Spleen (tissue), 11 donors: ENCODE data around the gene MPP2. TPM values are rescaled to one million over a fixed set of nuclear protein-coding genes. Genes with fewer than 3 reads are reported as not detected.
"Not testable (repeated sequence)": the region's sequence is repeated elsewhere in the genome, so short reads cannot be mapped to it uniquely, and the experiment has no call there.

Experiments used
- DNase-seq: peaks from one replicate; pipeline ENCODE4 v3.0.0-alpha.2; 2020
- H3K27ac ChIP-seq, 8 donors: fragments of 200-600 bp; sonication (generic) in 7 of 8; 1 replicate in 4 of 8; 2 replicates in 4 of 8; pipeline versions ENCODE4 v1.5.0 to v1.8.0; 2016 to 2021; ENCODE audit warnings: inconsistent platforms in 4 of 8, mild to moderate bottlenecking in 4 of 8, moderate library complexity in 1 of 8
- H3K27me3 ChIP-seq, 7 donors: fragments of 200-600 bp; sonication (generic) in 6 of 7; replicated peaks in 1 of 7; 1 replicate in 4 of 7; 2 replicates in 3 of 7; pipeline versions ENCODE4 v1.5.0 to v1.8.0; 2016 to 2021; ENCODE audit warnings: inconsistent platforms in 3 of 7, mild to moderate bottlenecking in 1 of 7
- H3K36me3 ChIP-seq, 6 donors: fragments of 200-600 bp; sonication (generic) in 5 of 6; 1 replicate in 4 of 6; 2 replicates in 2 of 6; pipeline versions ENCODE4 v1.5.0 to v1.8.0; 2016 to 2021; ENCODE audit warnings: inconsistent platforms in 2 of 6
- H3K4me1 ChIP-seq, 6 donors: fragments of 200-600 bp; sonication (generic) in 5 of 6; 1 replicate in 3 of 6; 2 replicates in 3 of 6; pipeline versions ENCODE4 v1.5.0 to v1.8.0; 2016 to 2021; ENCODE audit warnings: inconsistent platforms in 3 of 6
- H3K4me3 ChIP-seq, 8 donors: fragments of 200-600 bp; sonication (generic) in 7 of 8; 1 replicate in 4 of 8; 2 replicates in 4 of 8; pipeline versions ENCODE4 v1.5.0 to v1.8.0; 2016 to 2021; ENCODE audit warnings: inconsistent platforms in 4 of 8, mild to moderate bottlenecking in 4 of 8, moderate library complexity in 2 of 8
- H3K9me3 ChIP-seq, 8 donors: fragments of 200-600 bp; sonication (generic) in 7 of 8; 1 replicate in 4 of 8; 2 replicates in 4 of 8; pipeline versions ENCODE4 v1.5.0 to v1.8.0; 2016 to 2021; ENCODE audit warnings: inconsistent platforms in 4 of 8
- CTCF ChIP-seq, 11 experiments: fragments of 200-600 bp in 7 of 11; fragments of 450-650 bp in 4 of 11; sonication (generic) in 4 of 11; IDR thresholded peaks in 8 of 11; conservative IDR thresholded peaks in 3 of 11; 1 replicate in 7 of 11; 2 replicates in 4 of 11; pipeline versions ENCODE4 v1.4.0 to v1.8.0; 2016 to 2021; ENCODE audit warnings: antibody characterized with exemption in 11 of 11, inconsistent platforms in 4 of 11, mild to moderate bottlenecking in 1 of 11
- POLR2A ChIP-seq, 3 donors: fragments of 450-650 bp; IDR thresholded peaks; one replicate each; pipeline ENCODE4 v1.5.1; 2017; ENCODE audit warnings: antibody characterized with exemption in 3 of 3, mild to moderate bottlenecking in 1 of 3
- POLR2AphosphoS5 ChIP-seq, 3 donors: sonication (generic); formaldehyde crosslinking; IDR thresholded peaks; one replicate each; pipeline ENCODE4 v1.5.1; 2017; ENCODE audit warnings: antibody characterized with exemption in 3 of 3
- WGBS, 5 donors: extraction: QIAGEN DNeasy Blood & Tissue Kit in 3 of 5; methylation state at CpG; one replicate each; pipeline versions ENCODE4 v1.1.5 to v1.1.7; 2013 to 2018; 5-methylcytosine and 5-hydroxymethylcytosine counted together
- intact Hi-C: fragments of 100-400 bp; cut with DNase I; formaldehyde crosslinking; loops from one replicate; pipeline ENCODE4 v1.15.0; 2023; ENCODE audit warnings: low total_unique reads
- polyA plus RNA-seq, 3 donors: library from polyadenylated mRNA; stranded (reverse); fragments of 200-250 nt; gene quantifications; one replicate each; pipeline ENCODE4 v1.2.1, GENCODE V29; 2013
- total RNA-seq, 7 donors: library from RNA; depleted of rRNA in 3 of 7; stranded (reverse); fragments of >200 nt in 3 of 7; fragmentation: NEBNext Ultra II Directional in 4 of 7; extraction: Animal tissue kit (Norgen Biotek cat#: 25700) in 4 of 7; gene quantifications; one replicate each; pipeline versions ENCODE4 v1.1.0 to v1.2.1, GENCODE V29; 2016 to 2021
- donor health status: healthy with polysubstance abuse.
- donor health status: DM: no; HTN: no; CAD: no; lungs with moderate emphysema.
- donor health status: DM: no; HTN: no; CAD: no.
- donor health status: Bipolar disorder and iron deficiency.
- donor health status: healthy.
- donor health status: DM: no; HTN: no; CAD: no.
- donor health status: DM: yes; HTN: yes; CAD: no.

MPP2 gene
- total and polyA plus RNA-seq, 10 donors = 0.13 to 2.4 (median 0.92) TPM

GRCh38 chr17:43900183-43900857 lies 7.0 kb downstream of the MPP2 start:
- Histone ChIP-seq H3K36me3 (no peaks in the 10 kb centered on the region), H3K4me3 (peak overlapping the region; percentile 16 to 65 (median 32)), H3K27ac (no peak overlapping the region), H3K4me1 (peaks cover 5 to 15% (median 14%) of the 10 kb centered on the region in 6 donors), H3K27me3 (peaks cover 0 to 88% (median 24%) of the 10 kb centered on the region in 7 donors), H3K9me3 (no peaks in the 10 kb centered on the region)
- DNase-seq = peak; percentile 91
- TF ChIP-seq CTCF (IDR thresholded peaks at IDR 0.05 in 8 of 11, conservative IDR thresholded peaks at IDR 0.05 in 3 of 11) (no peak), POLR2A (IDR thresholded peaks at IDR 0.05) (no peak), POLR2AphosphoS5 (IDR thresholded peaks at IDR 0.05) (no peak)
- 1 to 16% (median 5%) methylated on average over 7 to 31 of the region's 31 CpGs for WGBS, 5 donors
- intact Hi-C loops = no loop called here

GRCh38 chr17:43898446-43898845 lies 8.9 kb downstream of the MPP2 start:
- Histone ChIP-seq H3K27me3 (peaks cover 0 to 69% (median 19%) of the 10 kb centered on the region in 7 donors), H3K36me3 (no peaks in the 10 kb centered on the region), H3K4me1 (peaks cover 5 to 15% (median 14%) of the 10 kb centered on the region in 6 donors), H3K4me3 (no peak overlapping the region), H3K27ac (no peak overlapping the region), H3K9me3 (no peaks in the 10 kb centered on the region)
- 53 to 90% (median 80%) methylated on average over 1 of the region's 1 CpG for WGBS, 5 donors
- DNase-seq = no peak
- intact Hi-C loops = no loop called here
- TF ChIP-seq POLR2A (IDR thresholded peaks at IDR 0.05) (no peak), POLR2AphosphoS5 (IDR thresholded peaks at IDR 0.05) (no peak), CTCF (IDR thresholded peaks at IDR 0.05 in 8 of 11, conservative IDR thresholded peaks at IDR 0.05 in 3 of 11) (no peak)

- Histone ChIP-seq H3K27me3 (peaks cover 0 to 63% (median 19%) of the 10 kb centered on the region in 7 donors), H3K9me3 (no peaks in the 10 kb centered on the region), H3K4me3 (no peak overlapping the region), H3K4me1 (peaks cover 5 to 15% (median 14%) of the 10 kb centered on the region in 6 donors), H3K36me3 (no peaks in the 10 kb centered on the region), H3K27ac (no peak overlapping the region)
- no peak for DNase-seq
- intact Hi-C loops = no loop called here
- 72 to 95% (median 89%) methylated on average over 3 of the region's 3 CpGs for WGBS, 5 donors
- TF ChIP-seq CTCF (IDR thresholded peaks at IDR 0.05 in 8 of 11, conservative IDR thresholded peaks at IDR 0.05 in 3 of 11) (no peak), POLR2A (IDR thresholded peaks at IDR 0.05) (no peak), POLR2AphosphoS5 (IDR thresholded peaks at IDR 0.05) (no peak)
These were observed 9.5 kb downstream of the MPP2 start for GRCh38 chr17:43897831-43898230.

- H3K9me3 ChIP-seq, DNase-seq, H3K4me1 ChIP-seq, H3K36me3 ChIP-seq, H3K4me3 ChIP-seq, H3K27ac ChIP-seq, intact Hi-C loops: not testable (repeated sequence)
- peaks cover 0 to 29% (median 2%) of the 10 kb centered on the region in 7 donors for H3K27me3 ChIP-seq
- 75 to 97% (median 89%) methylated on average over 4 of the region's 4 CpGs for WGBS, 5 donors
These were observed 12.8 kb downstream of the MPP2 start for GRCh38 chr17:43894494-43894893.
